IgD-negative memory B cell (primary cell): ENCODE measurements around the gene RHBDL3. TPM values are rescaled to one million over a fixed set of nuclear protein-coding genes. Genes with fewer than 3 reads are reported as not detected.
"Not testable (repeated sequence)": the region's sequence is repeated elsewhere in the genome, so short reads cannot be mapped to it uniquely, and the experiment has no call there.

Source experiments
- H3K27ac Mint-ChIP-seq, 3 donors: one replicate each; pipeline ENCODE4 v1.8.0; 2020 to 2022; ENCODE audit warnings: mild to moderate bottlenecking in 3 of 3, mixed read lengths in 3 of 3, moderate library complexity in 1 of 3
- H3K27me3 Mint-ChIP-seq: one replicate; pipeline ENCODE4 v1.8.0; 2021; ENCODE audit warnings: mixed read lengths
- H3K36me3 Mint-ChIP-seq: one replicate; pipeline ENCODE4 v1.8.0; 2020; ENCODE audit warnings: mild to moderate bottlenecking, mixed read lengths
- H3K4me1 Mint-ChIP-seq, 3 donors: one replicate each; pipeline ENCODE4 v1.8.0; 2020 to 2022; ENCODE audit warnings: mixed read lengths in 3 of 3, mild to moderate bottlenecking in 1 of 3
- H3K4me3 Mint-ChIP-seq, 4 donors: one replicate each; pipeline ENCODE4 v1.8.0; 2020 to 2022; ENCODE audit warnings: mild to moderate bottlenecking in 4 of 4, mixed read lengths in 4 of 4, moderate library complexity in 3 of 4
- H3K9me3 Mint-ChIP-seq, 3 donors: one replicate each; pipeline ENCODE4 v1.8.0; 2020 to 2021; ENCODE audit warnings: mixed read lengths in 3 of 3, mild to moderate bottlenecking in 1 of 3
- polyA plus RNA-seq: library from polyadenylated mRNA; unstranded; fragments of 300-500 nt; fragmentation: Illumina TruSeq; gene quantifications from one replicate; pipeline ENCODE4 v1.2.3, GENCODE V29; 2021

Gene RHBDL3
- polyA plus RNA-seq, 1 donor from 2014 or later: not detected

- Mint-ChIP-seq H3K4me1 (peaks cover 1 to 5% (median 3%) of the 10 kb centered on the region in 3 donors), H3K27ac (no peak overlapping the region), H3K36me3 (no peaks in the 10 kb centered on the region), H3K4me3 (peak overlapping the region in 1 of 4 donors; percentile 14), H3K9me3 (no peaks in the 10 kb centered on the region), H3K27me3 (peaks cover 45% of the 10 kb centered on the region)
These were observed 6.0 kb upstream of the RHBDL3 start for GRCh38 chr17:32259586-32259985.

- Mint-ChIP-seq H3K9me3 (no peaks in the 10 kb centered on the region), H3K36me3 (no peaks in the 10 kb centered on the region), H3K27ac (peak overlapping the region in 1 of 3 donors; percentile 71), H3K4me1 (peaks cover 5 to 7% (median 6%) of the 10 kb centered on the region in 3 donors), H3K4me3 (peak overlapping the region in 1 of 4 donors; percentile 66), H3K27me3 (peaks cover 42% of the 10 kb centered on the region)
These were observed 4.3 kb upstream of the RHBDL3 start for GRCh38 chr17:32261417-32261736.

- Mint-ChIP-seq H3K4me3 (peak overlapping the region in 2 of 4 donors; percentile 2 to 41), H3K36me3 (no peaks in the 10 kb centered on the region), H3K4me1 (peaks cover 7 to 8% (median 7%) of the 10 kb centered on the region in 3 donors), H3K27me3 (peaks cover 45% of the 10 kb centered on the region), H3K27ac (no peak overlapping the region), H3K9me3 (no peaks in the 10 kb centered on the region)
These were observed 3.6 kb upstream of the RHBDL3 start for GRCh38 chr17:32261936-32262510.

- H3K36me3 Mint-ChIP-seq, H3K9me3 Mint-ChIP-seq, H3K27ac Mint-ChIP-seq: not testable (repeated sequence)
- peaks cover 11 to 14% (median 13%) of the 10 kb centered on the region in 3 donors for H3K4me1 Mint-ChIP-seq
- H3K27me3 Mint-ChIP-seq: peaks cover 51% of the 10 kb centered on the region
- H3K4me3 Mint-ChIP-seq: peak overlapping the region in 2 of 4 donors; percentile 17 to 81
These were observed 2.1 kb upstream of the RHBDL3 start for GRCh38 chr17:32263515-32263914.

GRCh38 chr17:32264140-32264799, 1.4 kb upstream of the RHBDL3 start:
- peaks cover 53% of the 10 kb centered on the region for H3K27me3 Mint-ChIP-seq
- no peaks in the 10 kb centered on the region for H3K9me3 Mint-ChIP-seq
- H3K36me3 Mint-ChIP-seq: no peaks in the 10 kb centered on the region
- H3K27ac Mint-ChIP-seq: peak overlapping the region in 1 of 3 donors; percentile 30
- peak overlapping the region; percentile 72 to 81 (median 77) for H3K4me3 Mint-ChIP-seq
- peaks cover 11 to 14% (median 13%) of the 10 kb centered on the region in 3 donors for H3K4me1 Mint-ChIP-seq

GRCh38 chr17:32264823-32265191, 825 bp upstream of the RHBDL3 start:
- Mint-ChIP-seq H3K9me3 (no peaks in the 10 kb centered on the region), H3K27ac (peak overlapping the region in 1 of 3 donors; percentile 30), H3K4me3 (peak overlapping the region; percentile 80 to 95 (median 86)), H3K4me1 (peaks cover 11 to 14% (median 13%) of the 10 kb centered on the region in 3 donors), H3K36me3 (no peaks in the 10 kb centered on the region), H3K27me3 (peaks cover 57% of the 10 kb centered on the region)

- Mint-ChIP-seq H3K36me3 (no peaks in the 10 kb centered on the region), H3K9me3 (no peaks in the 10 kb centered on the region), H3K4me3 (no peak overlapping the region), H3K27ac (no peak overlapping the region), H3K4me1 (peaks cover 11 to 13% (median 12%) of the 10 kb centered on the region in 3 donors), H3K27me3 (peaks cover 58% of the 10 kb centered on the region)
These were observed 388 bp downstream of the RHBDL3 start for GRCh38 chr17:32266051-32266388.

GRCh38 chr17:32266389-32267301, 1.0 kb downstream of the RHBDL3 start:
- H3K36me3 Mint-ChIP-seq: no peaks in the 10 kb centered on the region
- peaks cover 11 to 13% (median 12%) of the 10 kb centered on the region in 3 donors for H3K4me1 Mint-ChIP-seq
- peak overlapping the region; percentile 57 to 90 (median 79) for H3K4me3 Mint-ChIP-seq
- H3K27ac Mint-ChIP-seq: peak overlapping the region in 1 of 3 donors; percentile 37
- peaks cover 60% of the 10 kb centered on the region for H3K27me3 Mint-ChIP-seq
- no peaks in the 10 kb centered on the region for H3K9me3 Mint-ChIP-seq

- Mint-ChIP-seq H3K9me3 (no peaks in the 10 kb centered on the region), H3K27ac (no peak overlapping the region), H3K4me3 (peak overlapping the region; percentile 57 to 82 (median 76)), H3K4me1 (peaks cover 11 to 13% (median 12%) of the 10 kb centered on the region in 3 donors), H3K27me3 (peaks cover 56% of the 10 kb centered on the region), H3K36me3 (no peaks in the 10 kb centered on the region)
These were observed 2.1 kb downstream of the RHBDL3 start for GRCh38 chr17:32267690-32268205.

GRCh38 chr17:32268734-32269288, 3.2 kb downstream of the RHBDL3 start:
- Mint-ChIP-seq H3K27me3 (peaks cover 48% of the 10 kb centered on the region), H3K27ac (no peak overlapping the region), H3K4me3 (peak overlapping the region in 3 of 4 donors; percentile 11 to 57 (median 35)), H3K4me1 (peaks cover 11 to 13% (median 12%) of the 10 kb centered on the region in 3 donors), H3K9me3 (no peaks in the 10 kb centered on the region), H3K36me3 (no peaks in the 10 kb centered on the region)

GRCh38 chr17:32269377-32269776, 3.7 kb downstream of the RHBDL3 start:
- Mint-ChIP-seq H3K4me3 (no peak overlapping the region), H3K27ac (no peak overlapping the region), H3K27me3 (peaks cover 43% of the 10 kb centered on the region), H3K36me3 (no peaks in the 10 kb centered on the region), H3K4me1 (peaks cover 8 to 13% (median 12%) of the 10 kb centered on the region in 3 donors), H3K9me3 (no peaks in the 10 kb centered on the region)

- H3K9me3 Mint-ChIP-seq: no peaks in the 10 kb centered on the region
- peaks cover 7 to 11% (median 9%) of the 10 kb centered on the region in 3 donors for H3K4me1 Mint-ChIP-seq
- H3K4me3 Mint-ChIP-seq: no peak overlapping the region
- H3K27me3 Mint-ChIP-seq: peaks cover 39% of the 10 kb centered on the region
- no peaks in the 10 kb centered on the region for H3K36me3 Mint-ChIP-seq
- peak overlapping the region in 1 of 3 donors; percentile 14 for H3K27ac Mint-ChIP-seq
These were observed 6.2 kb downstream of the RHBDL3 start for GRCh38 chr17:32271844-32272243.

GRCh38 chr17:32274101-32274500, 8.5 kb downstream of the RHBDL3 start:
- no peaks in the 10 kb centered on the region for H3K9me3 Mint-ChIP-seq
- H3K27me3 Mint-ChIP-seq: peaks cover 24% of the 10 kb centered on the region
- H3K4me3 Mint-ChIP-seq: no peak overlapping the region
- H3K36me3 Mint-ChIP-seq: no peaks in the 10 kb centered on the region
- peaks cover 0 to 5% (median 3%) of the 10 kb centered on the region in 3 donors for H3K4me1 Mint-ChIP-seq
- H3K27ac Mint-ChIP-seq: no peak overlapping the region

GRCh38 chr17:32274643-32275042, 9.0 kb downstream of the RHBDL3 start:
- H3K36me3 Mint-ChIP-seq: no peaks in the 10 kb centered on the region

More at GRCh38 chr17:32274643-32275042, 9.0 kb downstream of the RHBDL3 start:
- Mint-ChIP-seq H3K9me3 (no peaks in the 10 kb centered on the region), H3K4me1 (peaks cover 0 to 5% (median 3%) of the 10 kb centered on the region in 3 donors), H3K4me3 (no peak overlapping the region), H3K27me3 (peaks cover 20% of the 10 kb centered on the region), H3K27ac (no peak overlapping the region)
